GM12892 (cell line): ENCODE results near the gene RNF223.

ENCODE experiments used
- POLR2A ChIP-seq: IDR thresholded peaks from 2 replicates; pipeline ENCODE4 v1.6.1; 2011; ENCODE audit warnings: low read depth, low read length, control low read depth
- POLR2AphosphoS5 ChIP-seq: IDR thresholded peaks from 2 replicates; pipeline ENCODE4 v1.6.1; 2011; ENCODE audit warnings: low read depth, low read length, control low read depth

- TF ChIP-seq POLR2AphosphoS5, result no peak
- no peak for TF ChIP-seq POLR2A
Observed at GRCh38 chr1:1052003-1052840, 21.9 kb downstream of the RNF223 start.
